ENCODE data around the gene HDGFL3.

GRCh38 chr15:83090465-83090864 lies 117.2 kb downstream of the HDGFL3 start:
- TF ChIP-seq CTCF (IDR thresholded peaks at IDR 0.05) (no peak), REST (IDR thresholded peaks at IDR 0.05; ENCODE audit: insufficient read depth in 1 of 2, low read depth in 2 of 2, low read length in 1 of 2) (no peak), POLR2AphosphoS5 (IDR thresholded peaks at IDR 0.05; ENCODE audit: low read depth, low read length) (no peak)

Data from Panc1 (cell line).